K562 (cell line): ENCODE data around the gene SCUBE1. TPM values are rescaled to one million over a fixed set of nuclear protein-coding genes. Genes with fewer than 3 reads are reported as not detected.

Experiments
- CHD2 ChIP-seq: IDR thresholded peaks from 2 replicates; pipeline ENCODE4 v1.6.1; 2011; ENCODE audit warnings: low read depth, low read length
- MEF2A ChIP-seq: IDR thresholded peaks from 2 replicates; pipeline ENCODE4 v1.6.1; 2011; ENCODE audit warnings: low read depth, mild to moderate bottlenecking, low read length, moderate library complexity; ENCODE audit not compliant: control insufficient read depth
- RCOR1 ChIP-seq, 2 experiments: IDR thresholded peaks; 2 replicates each; pipeline ENCODE4 v1.6.1; 2012; ENCODE audit warnings: low read depth in 2 of 2, low read length in 2 of 2, borderline replicate concordance in 1 of 2, improper control_type of control experiment in 1 of 2
- TARDBP ChIP-seq: fragments of 450-650 bp; IDR thresholded peaks from 2 replicates; pipeline ENCODE4 v1.6.1; 2016
- TCF3 ChIP-seq: sonication (generic); formaldehyde crosslinking; IDR thresholded peaks from 2 replicates; pipeline ENCODE4 v1.4.0; 2020; ENCODE audit warnings: mild to moderate bottlenecking, missing genetic modification reagents
- XRCC3 ChIP-seq: fragments of 450-650 bp; IDR thresholded peaks from 2 replicates; pipeline ENCODE4 v1.6.1; 2017; ENCODE audit warnings: mild to moderate bottlenecking, moderate library complexity
- ZNF830 ChIP-seq: fragments of 250-450 bp; sonication (Bioruptor Pico); IDR thresholded peaks from 2 replicates; pipeline ENCODE4 v1.5.0; 2021; ENCODE audit warnings: mild to moderate bottlenecking
- polyA plus RNA-seq, 8 experiments: library from polyadenylated mRNA; depleted of rRNA in 4 of 8; stranded (reverse) in 5 of 8; unstranded in 3 of 8; fragments of >200 nt; fragmentation: Nextera tagmentation in 2 of 8; fragmentation: Illumina TruSeq in 1 of 8; extraction: Ambion mirVana in 2 of 8; extraction: Trizol in 1 of 8; gene quantifications; 2 replicates each; pipeline versions ENCODE4 v1.2.1 to v1.2.3, GENCODE V29; 2011 to 2014; ENCODE audit warnings: inconsistent platforms in 1 of 8, missing spikeins in 1 of 8
- total RNA-seq, 7 experiments: library from RNA; depleted of rRNA in 6 of 7; stranded (reverse); fragments of >200 nt in 6 of 7; fragmentation: Illumina TruSeq in 2 of 7; extraction: Trizol in 2 of 7; gene quantifications; 2 replicates each; pipeline versions ENCODE4 v1.2.1 to v1.2.3, GENCODE V29; 2011 to 2021; ENCODE audit warnings: low replicate concordance in 1 of 7
- TF ChIP-seq, protein P1 (sequence below): fragments of 450-650 bp; IDR thresholded peaks from 2 replicates; pipeline ENCODE4 v1.6.1; 2016; ENCODE audit warnings: borderline replicate concordance
- TF ChIP-seq, protein P2 (sequence below): fragments of 450-650 bp; IDR thresholded peaks from 2 replicates; pipeline ENCODE4 v1.6.1; 2017; ENCODE audit warnings: mild to moderate bottlenecking, moderate library complexity
- TF ChIP-seq, protein P3 (sequence below): IDR thresholded peaks from 2 replicates; pipeline ENCODE4 v1.6.1; 2011; ENCODE audit not compliant: insufficient read length; ENCODE audit errors: extremely low read depth

Gene SCUBE1
- total and polyA plus RNA-seq, 9 of the 15 experiments (the other 6 are each of a cell fraction or from before 2014, with no cell fraction given) = 0.03 to 0.47 (median 0.29) TPM; not detected in 6

DNA sequence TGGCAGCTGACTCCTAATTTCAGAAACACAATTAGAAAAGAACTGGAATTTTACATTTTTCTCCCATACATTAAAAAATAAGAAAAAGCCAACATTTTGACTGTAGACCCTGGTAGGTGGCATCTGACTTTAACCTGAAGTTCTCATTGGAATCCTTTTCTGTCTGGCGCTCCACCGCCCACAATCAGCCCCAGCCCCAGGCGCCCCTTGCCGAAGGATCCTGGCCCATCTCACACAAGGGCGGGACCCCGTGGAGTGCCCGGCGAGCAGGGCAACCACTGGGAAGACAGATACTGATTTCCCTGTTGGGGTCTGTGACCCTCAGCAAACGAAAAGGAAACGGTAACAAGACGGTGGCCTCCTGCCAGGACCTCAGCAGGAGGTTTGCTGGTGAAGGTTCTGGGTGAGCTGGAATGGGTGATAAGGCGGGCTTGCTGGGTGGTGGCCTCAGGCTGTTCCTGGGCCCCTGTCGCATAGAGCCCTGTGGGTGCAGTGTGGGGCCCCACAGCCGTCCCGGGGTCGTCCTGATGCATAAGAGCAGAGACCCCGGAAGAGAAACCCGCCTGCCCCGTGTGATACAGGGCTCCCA lies 176.1 kb downstream of the SCUBE1 start (continued):
- TF ChIP-seq, protein P1, sequence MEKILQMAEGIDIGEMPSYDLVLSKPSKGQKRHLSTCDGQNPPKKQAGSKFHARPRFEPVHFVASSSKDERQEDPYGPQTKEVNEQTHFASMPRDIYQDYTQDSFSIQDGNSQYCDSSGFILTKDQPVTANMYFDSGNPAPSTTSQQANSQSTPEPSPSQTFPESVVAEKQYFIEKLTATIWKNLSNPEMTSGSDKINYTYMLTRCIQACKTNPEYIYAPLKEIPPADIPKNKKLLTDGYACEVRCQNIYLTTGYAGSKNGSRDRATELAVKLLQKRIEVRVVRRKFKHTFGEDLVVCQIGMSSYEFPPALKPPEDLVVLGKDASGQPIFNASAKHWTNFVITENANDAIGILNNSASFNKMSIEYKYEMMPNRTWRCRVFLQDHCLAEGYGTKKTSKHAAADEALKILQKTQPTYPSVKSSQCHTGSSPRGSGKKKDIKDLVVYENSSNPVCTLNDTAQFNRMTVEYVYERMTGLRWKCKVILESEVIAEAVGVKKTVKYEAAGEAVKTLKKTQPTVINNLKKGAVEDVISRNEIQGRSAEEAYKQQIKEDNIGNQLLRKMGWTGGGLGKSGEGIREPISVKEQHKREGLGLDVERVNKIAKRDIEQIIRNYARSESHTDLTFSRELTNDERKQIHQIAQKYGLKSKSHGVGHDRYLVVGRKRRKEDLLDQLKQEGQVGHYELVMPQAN = no peak
- TF ChIP-seq, protein P2, sequence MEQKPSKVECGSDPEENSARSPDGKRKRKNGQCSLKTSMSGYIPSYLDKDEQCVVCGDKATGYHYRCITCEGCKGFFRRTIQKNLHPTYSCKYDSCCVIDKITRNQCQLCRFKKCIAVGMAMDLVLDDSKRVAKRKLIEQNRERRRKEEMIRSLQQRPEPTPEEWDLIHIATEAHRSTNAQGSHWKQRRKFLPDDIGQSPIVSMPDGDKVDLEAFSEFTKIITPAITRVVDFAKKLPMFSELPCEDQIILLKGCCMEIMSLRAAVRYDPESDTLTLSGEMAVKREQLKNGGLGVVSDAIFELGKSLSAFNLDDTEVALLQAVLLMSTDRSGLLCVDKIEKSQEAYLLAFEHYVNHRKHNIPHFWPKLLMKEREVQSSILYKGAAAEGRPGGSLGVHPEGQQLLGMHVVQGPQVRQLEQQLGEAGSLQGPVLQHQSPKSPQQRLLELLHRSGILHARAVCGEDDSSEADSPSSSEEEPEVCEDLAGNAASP = no peak
- TF ChIP-seq TCF3 (CRISPR knock-in tag) = 0 out of 2 replicates have a peak, but pooled peaks have one; percentile 16
- no peak for TF ChIP-seq ZNF830
- TF ChIP-seq CHD2 = no peak; the same call in 1 of the 2 replicates
- TF ChIP-seq, protein P3, sequence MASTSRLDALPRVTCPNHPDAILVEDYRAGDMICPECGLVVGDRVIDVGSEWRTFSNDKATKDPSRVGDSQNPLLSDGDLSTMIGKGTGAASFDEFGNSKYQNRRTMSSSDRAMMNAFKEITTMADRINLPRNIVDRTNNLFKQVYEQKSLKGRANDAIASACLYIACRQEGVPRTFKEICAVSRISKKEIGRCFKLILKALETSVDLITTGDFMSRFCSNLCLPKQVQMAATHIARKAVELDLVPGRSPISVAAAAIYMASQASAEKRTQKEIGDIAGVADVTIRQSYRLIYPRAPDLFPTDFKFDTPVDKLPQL = no peak
- TF ChIP-seq RCOR1 (IDR thresholded peaks at IDR 0.05; ENCODE audit: borderline replicate concordance in 1 of 2, low read depth in 2 of 2, low read length in 2 of 2) = no peak
- no peak for TF ChIP-seq MEF2A
- no peak for TF ChIP-seq XRCC3
- TF ChIP-seq TARDBP = no peak
